HPDE6-E6E7 (cell line): ENCODE data around the gene KRTAP5-10.
"Not testable (repeated sequence)": the region's sequence is repeated elsewhere in the genome, so short reads cannot be mapped to it uniquely, and the experiment has no call there.

Experiments
- DNase-seq: peaks from one replicate; pipeline ENCODE4 v3.0.0; 2011; ENCODE audit warnings: missing footprints; ENCODE audit errors: extremely low spot score

The KRTAP5-10 gene

DNA sequence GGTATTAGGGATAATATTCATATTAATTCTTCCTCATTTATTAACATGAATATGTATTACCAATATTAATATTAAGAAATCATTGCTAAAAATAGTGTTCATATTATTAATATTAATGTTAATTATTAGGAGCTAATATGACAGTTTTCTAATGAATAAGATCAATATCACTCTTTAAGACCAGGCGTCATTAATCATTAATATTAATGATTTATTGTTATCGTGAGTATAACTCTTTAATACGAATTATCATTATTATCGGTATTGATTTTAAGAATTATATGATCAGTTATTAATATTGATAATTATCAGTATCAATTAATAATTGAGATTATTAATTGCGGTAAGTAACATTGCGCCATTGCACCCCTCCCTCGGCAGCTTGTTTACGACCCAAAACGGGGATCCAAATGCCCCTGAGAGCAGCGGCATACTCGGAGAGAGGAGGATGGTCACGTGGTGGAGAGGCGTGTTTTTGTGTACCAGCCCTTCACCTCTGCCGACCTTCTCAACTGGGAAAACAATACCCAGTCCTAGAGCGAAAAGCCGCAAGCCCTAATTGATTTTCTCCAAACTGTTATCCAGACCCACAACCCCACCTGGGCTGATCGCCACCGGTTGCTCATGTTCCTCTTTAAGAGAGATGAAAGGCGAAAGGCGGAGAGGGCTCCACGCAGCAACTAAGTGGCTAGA lies 46.0 kb downstream of the KRTAP5-10 start:
- not testable (repeated sequence) for DNase-seq

DNA sequence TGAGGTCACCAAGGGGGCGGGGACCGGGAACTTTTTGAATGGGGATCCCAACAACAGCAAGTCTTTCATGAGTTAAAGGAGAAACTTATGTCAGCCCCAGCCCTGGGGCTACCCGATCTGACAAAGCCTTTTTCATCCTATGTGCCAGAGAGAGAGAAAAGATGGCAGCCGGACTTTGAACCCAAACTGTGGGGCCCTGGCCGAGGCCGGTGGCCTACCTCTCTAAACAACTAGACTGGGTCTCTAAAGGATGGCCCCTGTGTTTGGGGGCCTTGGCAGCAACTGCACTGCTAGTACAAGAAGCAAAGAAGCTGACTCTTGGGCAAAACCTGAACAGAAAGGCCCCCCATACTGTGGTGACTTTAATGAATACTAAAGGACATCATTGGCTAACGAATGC lies 48.6 kb downstream of the KRTAP5-10 start:
- not testable (repeated sequence) for DNase-seq

DNA sequence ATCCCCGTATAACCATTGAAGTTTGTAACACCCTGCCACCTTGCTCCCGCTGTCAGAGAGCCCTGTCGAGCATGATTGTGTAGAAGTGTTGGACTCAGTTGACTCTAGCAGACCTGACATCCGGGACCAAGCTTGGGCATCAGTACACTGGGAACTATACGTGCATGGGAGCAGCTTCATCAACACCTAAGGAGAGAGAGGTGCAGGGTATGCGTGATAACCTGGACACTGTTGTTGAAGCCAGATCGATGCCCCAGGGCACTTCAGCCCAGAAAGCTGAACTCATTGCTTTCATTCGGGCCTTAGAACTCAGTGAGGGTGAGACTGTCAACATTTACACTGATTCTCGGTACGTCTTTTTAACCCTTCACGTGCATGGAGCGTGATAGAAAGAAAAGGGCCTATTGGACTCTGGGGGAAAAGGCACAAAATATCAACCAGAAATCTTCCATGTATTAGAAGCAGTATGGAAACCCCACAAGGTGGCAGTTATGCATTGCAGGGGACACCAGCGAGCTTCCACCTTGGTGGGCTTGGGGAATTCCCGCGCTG lies 49.1 kb downstream of the KRTAP5-10 start:
- DNase-seq = not testable (repeated sequence)

DNA sequence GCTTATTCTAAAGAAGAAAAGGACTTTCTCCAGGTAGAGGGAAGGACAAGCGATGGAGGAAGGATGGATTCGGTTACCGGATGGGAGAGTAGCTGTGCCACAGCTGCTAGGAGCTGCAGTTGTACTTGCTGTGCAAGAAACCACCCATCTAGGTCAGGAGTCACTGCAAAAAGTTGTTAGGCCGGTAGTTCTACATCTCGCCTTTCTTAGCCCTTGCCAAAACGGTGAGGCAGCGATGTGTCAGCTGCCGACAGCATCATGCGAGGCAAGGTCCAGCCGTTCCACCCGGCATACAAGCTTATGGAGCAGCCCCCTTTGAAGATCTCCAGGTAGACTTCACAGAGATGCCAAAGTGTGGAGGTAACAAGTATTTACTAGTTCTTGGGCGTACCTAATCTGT lies 49.6 kb downstream of the KRTAP5-10 start:
- DNase-seq = not testable (repeated sequence)
